AG04449 (cell line): Measurements from ENCODE around the gene SLC30A5.

Experiments
- CTCF ChIA-PET: fragments of 350-600 bp; formaldehyde crosslinking; extraction: SDS; loops from one replicate; lab custom pipeline; 2021; ENCODE audit warnings: antibody characterized with exemption; lab: Yijun Ruan, JAX
- POLR2A ChIA-PET: fragments of 400-600, 350-600 bp; formaldehyde crosslinking; extraction: SDS; loops from one replicate; lab custom pipeline; 2020; ENCODE audit warnings: antibody characterized with exemption, inconsistent platforms; lab: Yijun Ruan, JAX
- DNase-seq: peaks from one replicate; pipeline ENCODE4 v3.0.0-alpha.2; 2010; ENCODE audit warnings: low read depth, low spot score
- H3K4me3 ChIP-seq: 2 replicates; pipeline ENCODE4 v1.5.1; 2011; ENCODE audit warnings: low read depth, mild to moderate bottlenecking, control low read depth, low read length
- CTCF ChIP-seq: IDR thresholded peaks from one replicate; pipeline ENCODE4 v1.5.1; 2011; ENCODE audit warnings: mild to moderate bottlenecking, moderate library complexity, low read length, control low read depth, inconsistent platforms; ENCODE audit not compliant: insufficient read depth; ENCODE audit errors: missing control alignments

Gene SLC30A5

GRCh38 chr5:69167929-69168328 is 74.1 kb downstream of the SLC30A5 start:
- ChIA-PET POLR2A (no interaction called here), CTCF (interaction anchor here (0.6 to 3.1 kb wide), 7 partner anchors 13 to 166 kb away, joined by 3 to 9 read pairs (median 4); partner anchors contain the start of gene SLC30A5)
- peak overlapping the region; percentile 85 for H3K4me3 ChIP-seq

GRCh38 chr5:69170495-69170894 is 76.7 kb downstream of the SLC30A5 start:
- DNase-seq = no peak
- CTCF ChIA-PET = no interaction called here
- H3K4me3 ChIP-seq = no peak overlapping the region
- POLR2A ChIA-PET = no interaction called here
- TF ChIP-seq CTCF = no peak

More at GRCh38 chr5:69167929-69168328, 74.1 kb downstream of the SLC30A5 start:
- no peak for TF ChIP-seq CTCF
- DNase-seq = no peak

- ChIA-PET CTCF (no interaction called here), POLR2A (no interaction called here)
- no peak for DNase-seq
- no peak overlapping the region for H3K4me3 ChIP-seq
- TF ChIP-seq CTCF = no peak
Observed at GRCh38 chr5:69170969-69171368, 77.2 kb downstream of the SLC30A5 start.
